Body of pancreas (tissue), 4 donors: ENCODE data around the gene SAMD9.

Experiments used
- POLR2A ChIP-seq, 3 donors: fragments of 450-650 bp; IDR thresholded peaks; one replicate each; pipeline ENCODE4 v1.6.1; 2016; ENCODE audit warnings: antibody characterized with exemption in 3 of 3, mild to moderate bottlenecking in 2 of 3
- TF ChIP-seq, protein P1 (sequence below), 7 experiments: fragments of 450-650 bp in 4 of 7; fragments of 200-600 bp in 3 of 7; sonication (generic) in 3 of 7; IDR thresholded peaks; one replicate each; pipeline ENCODE4 v1.5.1; 2016 to 2019; ENCODE audit warnings: antibody characterized with exemption in 7 of 7

DNA sequence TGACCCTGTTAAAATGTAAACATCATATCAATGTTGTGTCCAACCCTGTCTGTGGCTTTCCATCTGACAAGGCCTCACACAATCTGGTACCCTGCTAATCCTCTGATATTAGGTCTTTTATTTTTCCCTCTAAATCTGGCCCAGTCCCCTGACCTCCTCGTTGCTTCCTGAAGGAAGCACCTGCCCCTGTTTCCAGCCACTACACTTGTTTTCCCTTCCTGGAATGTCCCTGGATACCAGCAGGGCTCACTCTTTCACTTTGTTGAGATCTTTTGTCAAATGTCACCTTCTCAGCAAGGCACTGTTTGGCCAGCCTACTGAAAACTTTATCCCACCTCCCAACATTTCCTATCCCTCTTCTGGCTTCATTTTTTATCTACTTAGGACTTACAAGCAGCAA is 28.3 kb upstream of the SAMD9 start:
- TF ChIP-seq, protein P1, sequence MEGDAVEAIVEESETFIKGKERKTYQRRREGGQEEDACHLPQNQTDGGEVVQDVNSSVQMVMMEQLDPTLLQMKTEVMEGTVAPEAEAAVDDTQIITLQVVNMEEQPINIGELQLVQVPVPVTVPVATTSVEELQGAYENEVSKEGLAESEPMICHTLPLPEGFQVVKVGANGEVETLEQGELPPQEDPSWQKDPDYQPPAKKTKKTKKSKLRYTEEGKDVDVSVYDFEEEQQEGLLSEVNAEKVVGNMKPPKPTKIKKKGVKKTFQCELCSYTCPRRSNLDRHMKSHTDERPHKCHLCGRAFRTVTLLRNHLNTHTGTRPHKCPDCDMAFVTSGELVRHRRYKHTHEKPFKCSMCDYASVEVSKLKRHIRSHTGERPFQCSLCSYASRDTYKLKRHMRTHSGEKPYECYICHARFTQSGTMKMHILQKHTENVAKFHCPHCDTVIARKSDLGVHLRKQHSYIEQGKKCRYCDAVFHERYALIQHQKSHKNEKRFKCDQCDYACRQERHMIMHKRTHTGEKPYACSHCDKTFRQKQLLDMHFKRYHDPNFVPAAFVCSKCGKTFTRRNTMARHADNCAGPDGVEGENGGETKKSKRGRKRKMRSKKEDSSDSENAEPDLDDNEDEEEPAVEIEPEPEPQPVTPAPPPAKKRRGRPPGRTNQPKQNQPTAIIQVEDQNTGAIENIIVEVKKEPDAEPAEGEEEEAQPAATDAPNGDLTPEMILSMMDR (IDR thresholded peaks at IDR 0.05): no peak
- TF ChIP-seq POLR2A (IDR thresholded peaks at IDR 0.05): no peak
